Chondrocyte (in vitro differentiated cells): ENCODE data around the gene KIF3A. TPM values are rescaled to one million over a fixed set of nuclear protein-coding genes. Genes with fewer than 3 reads are reported as not detected.
A peak's percentile ranks its signal among the peaks of the same experiment; 100 is the strongest.

Experiments used
- DNase-seq: peaks from one replicate; pipeline ENCODE4 v3.0.0; 2021; ENCODE audit warnings: mixed read lengths, low spot score
- H3K27ac Mint-ChIP-seq: one replicate; pipeline ENCODE4 v1.8.0; 2021; ENCODE audit warnings: mild to moderate bottlenecking, moderate library complexity, mixed read lengths; ENCODE audit not compliant: unreplicated experiment
- H3K27me3 Mint-ChIP-seq: 2 replicates; pipeline ENCODE4 v1.8.0; 2021; ENCODE audit warnings: low read depth, mixed read lengths
- H3K36me3 Mint-ChIP-seq: 2 replicates; pipeline ENCODE4 v1.8.0; 2021; ENCODE audit warnings: low read depth, mixed read lengths
- H3K4me1 Mint-ChIP-seq: 2 replicates; pipeline ENCODE4 v1.8.0; 2021; ENCODE audit warnings: low read depth, mild to moderate bottlenecking, mixed read lengths
- H3K4me3 Mint-ChIP-seq: one replicate; pipeline ENCODE4 v1.8.0; 2021; ENCODE audit warnings: mild to moderate bottlenecking, moderate library complexity, mixed read lengths; ENCODE audit not compliant: unreplicated experiment
- H3K9me3 Mint-ChIP-seq: 2 replicates; pipeline ENCODE4 v1.8.0; 2021; ENCODE audit warnings: low read depth, mixed read lengths
- CTCF ChIP-seq: fragments of 200-600 bp; sonication (generic); IDR thresholded peaks from 2 replicates; pipeline ENCODE4 v1.5.0; 2021; ENCODE audit warnings: antibody characterized with exemption, mild to moderate bottlenecking, moderate library complexity
- total RNA-seq: library from RNA; stranded (reverse); gene quantifications from 3 replicates; pipeline ENCODE4 v1.2.1, GENCODE V29; 2021

KIF3A gene
- total RNA-seq, 1 donor from 2014 or later = 16.2 TPM

GRCh38 chr5:132747616-132748440 is 10.5 kb upstream of the KIF3A start:
- peak overlapping the region; percentile 48 for H3K4me3 Mint-ChIP-seq
- no peak overlapping the region for H3K27ac Mint-ChIP-seq
- peaks cover 10% of the 10 kb centered on the region for H3K4me1 Mint-ChIP-seq
- no peaks in the 10 kb centered on the region for H3K36me3 Mint-ChIP-seq
- H3K9me3 Mint-ChIP-seq = no peaks in the 10 kb centered on the region
- peak; percentile 75 for DNase-seq
- no peak for TF ChIP-seq CTCF
- H3K27me3 Mint-ChIP-seq = peaks cover 13% of the 10 kb centered on the region

GRCh38 chr5:132746954-132747615 is 9.7 kb upstream of the KIF3A start, which contains the start of gene CCNI2:
Gene CCNI2, plus strand, starts transcription at chr5:132747426. Its CDS starts 70 bp downstream, at chr5:132747496.
- TF ChIP-seq CTCF = peak; percentile 75
- Mint-ChIP-seq H3K27me3 (peaks cover 13% of the 10 kb centered on the region), H3K27ac (no peak within 1 kb of the TSS), H3K4me1 (peaks cover 10% of the 10 kb centered on the region), H3K4me3 (peak within 1 kb of the TSS; percentile 55), H3K9me3 (no peaks in the 10 kb centered on the region), H3K36me3 (no peaks in the 10 kb centered on the region)
- no peak for DNase-seq

GRCh38 chr5:132746592-132746953 is 9.2 kb upstream of the KIF3A start:
- no peaks in the 10 kb centered on the region for H3K9me3 Mint-ChIP-seq
- no peak for TF ChIP-seq CTCF
- peak overlapping the region; percentile 49 for H3K4me3 Mint-ChIP-seq
- H3K27me3 Mint-ChIP-seq = peaks cover 13% of the 10 kb centered on the region
- no peaks in the 10 kb centered on the region for H3K36me3 Mint-ChIP-seq
- H3K4me1 Mint-ChIP-seq = peaks cover 9% of the 10 kb centered on the region
- no peak for DNase-seq
- H3K27ac Mint-ChIP-seq = no peak overlapping the region

GRCh38 chr5:132744659-132745058 is 7.3 kb upstream of the KIF3A start:
- no peak overlapping the region for H3K4me3 Mint-ChIP-seq
- no peaks in the 10 kb centered on the region for H3K36me3 Mint-ChIP-seq
- no peak overlapping the region for H3K27ac Mint-ChIP-seq
- DNase-seq = no peak
- H3K9me3 Mint-ChIP-seq = no peaks in the 10 kb centered on the region
- H3K4me1 Mint-ChIP-seq = no peaks in the 10 kb centered on the region
- peaks cover 16% of the 10 kb centered on the region for H3K27me3 Mint-ChIP-seq
- no peak for TF ChIP-seq CTCF

GRCh38 chr5:132742626-132743025 is 5.3 kb upstream of the KIF3A start:
- Mint-ChIP-seq H3K36me3 (no peaks in the 10 kb centered on the region), H3K27me3 (peaks cover 16% of the 10 kb centered on the region), H3K4me1 (peaks cover 6% of the 10 kb centered on the region), H3K9me3 (no peaks in the 10 kb centered on the region), H3K4me3 (no peak overlapping the region), H3K27ac (no peak overlapping the region)
- no peak for DNase-seq
- no peak for TF ChIP-seq CTCF
